OCI-LY1 (cell line): Measurements from ENCODE around the gene PROM2.

Experiments used
- CTCF ChIP-seq: fragments of 200-600 bp; sonication (generic), shearing (Covaris generic); IDR thresholded peaks from 2 replicates; pipeline ENCODE4 v1.5.1; 2017; ENCODE audit warnings: mild to moderate bottlenecking, antibody characterized with exemption, low read length, moderate library complexity, mixed read lengths
- EZH2 ChIP-seq: fragments of 200-600 bp; sonication (generic), shearing (Covaris generic); IDR thresholded peaks from 2 replicates; pipeline ENCODE4 v1.8.0; 2017; ENCODE audit warnings: borderline replicate concordance, mixed run types, mild to moderate bottlenecking, antibody characterized with exemption, low read length, moderate library complexity, mixed read lengths

- no peak for TF ChIP-seq CTCF
- no peak for TF ChIP-seq EZH2
These were observed 6.8 kb downstream of the PROM2 start for GRCh38 chr2:95281071-95281470.
